Measurements from ENCODE around the gene RRP15. TPM values are rescaled to one million over a fixed set of nuclear protein-coding genes. Genes with fewer than 3 reads are reported as not detected.

Gene RRP15
- polyA plus RNA-seq, 1 experiment: 7.9 TPM

- POLR2A ChIA-PET: interaction anchor here (1.0 kb wide), 1 partner anchor 18 kb away, joined by 3 read pairs; no protein-coding TSS in a partner anchor
- no peak for DNase-seq (ENCODE audit: low read depth, low spot score)
- no peak overlapping the region for H3K4me3 ChIP-seq (ENCODE audit: low read depth, low read length)
- no peaks in the 10 kb centered on the region for H3K9me3 ChIP-seq (ENCODE audit: control insufficient read depth, insufficient read depth, low read length)
- H3K27ac ChIP-seq (ENCODE audit: low read depth, low read length): no peak overlapping the region
- no peaks in the 10 kb centered on the region for H3K27me3 ChIP-seq (ENCODE audit: control insufficient read depth, insufficient read depth, low read length)
- CTCF ChIA-PET: no interaction called here
- no peak for TF ChIP-seq CTCF (IDR thresholded peaks at IDR 0.05; ENCODE audit: low read depth, low read length)
These were observed 80.3 kb downstream of the RRP15 start for GRCh38 chr1:218365226-218365999.

GRCh38 chr1:218366322-218367052 is 81.4 kb downstream of the RRP15 start:
- POLR2A ChIA-PET: no interaction called here

GRCh38 chr1:218367118-218367517 is 82.0 kb downstream of the RRP15 start:
- Histone ChIP-seq H3K9me3 (ENCODE audit: control insufficient read depth, insufficient read depth, low read length) (no peaks in the 10 kb centered on the region), H3K4me3 (ENCODE audit: low read depth, low read length) (no peak overlapping the region), H3K27me3 (ENCODE audit: control insufficient read depth, insufficient read depth, low read length) (no peaks in the 10 kb centered on the region), H3K27ac (ENCODE audit: low read depth, low read length) (no peak overlapping the region)
- DNase-seq (ENCODE audit: low read depth, low spot score): no peak
- POLR2A ChIA-PET: no interaction called here
- no peak for TF ChIP-seq CTCF (IDR thresholded peaks at IDR 0.05; ENCODE audit: low read depth, low read length)
- CTCF ChIA-PET: interaction anchor here (0.9 to 1.4 kb wide), 2 partner anchors 9 to 1294 kb away, joined by 3 read pairs; no protein-coding TSS in a partner anchor

More at GRCh38 chr1:218366322-218367052, 81.4 kb downstream of the RRP15 start:
- no peaks in the 10 kb centered on the region for H3K9me3 ChIP-seq (ENCODE audit: control insufficient read depth, insufficient read depth, low read length)
- DNase-seq (ENCODE audit: low read depth, low spot score): no peak
- no peak for TF ChIP-seq CTCF (IDR thresholded peaks at IDR 0.05; ENCODE audit: low read depth, low read length)
- no peak overlapping the region for H3K4me3 ChIP-seq (ENCODE audit: low read depth, low read length)
- H3K27me3 ChIP-seq (ENCODE audit: control insufficient read depth, insufficient read depth, low read length): no peaks in the 10 kb centered on the region
- CTCF ChIA-PET: interaction anchor here (0.9 kb wide), 1 partner anchor 10 kb away, joined by 3 read pairs; no protein-coding TSS in a partner anchor
- H3K27ac ChIP-seq (ENCODE audit: low read depth, low read length): no peak overlapping the region

GRCh38 chr1:218368686-218369085 is 83.6 kb downstream of the RRP15 start:
- POLR2A ChIA-PET: no interaction called here
- CTCF ChIA-PET: interaction anchor here (0.7 kb wide), 1 partner anchor 30 kb away, joined by 4 read pairs; no protein-coding TSS in a partner anchor
- Histone ChIP-seq H3K9me3 (ENCODE audit: control insufficient read depth, insufficient read depth, low read length) (no peaks in the 10 kb centered on the region), H3K4me3 (ENCODE audit: low read depth, low read length) (no peak overlapping the region), H3K27me3 (ENCODE audit: control insufficient read depth, insufficient read depth, low read length) (no peaks in the 10 kb centered on the region), H3K27ac (ENCODE audit: low read depth, low read length) (no peak overlapping the region)
- no peak for TF ChIP-seq CTCF (IDR thresholded peaks at IDR 0.05; ENCODE audit: low read depth, low read length)
- DNase-seq (ENCODE audit: low read depth, low spot score): no peak
